Measurements from ENCODE around the gene SASH1.

SASH1 gene

DNA sequence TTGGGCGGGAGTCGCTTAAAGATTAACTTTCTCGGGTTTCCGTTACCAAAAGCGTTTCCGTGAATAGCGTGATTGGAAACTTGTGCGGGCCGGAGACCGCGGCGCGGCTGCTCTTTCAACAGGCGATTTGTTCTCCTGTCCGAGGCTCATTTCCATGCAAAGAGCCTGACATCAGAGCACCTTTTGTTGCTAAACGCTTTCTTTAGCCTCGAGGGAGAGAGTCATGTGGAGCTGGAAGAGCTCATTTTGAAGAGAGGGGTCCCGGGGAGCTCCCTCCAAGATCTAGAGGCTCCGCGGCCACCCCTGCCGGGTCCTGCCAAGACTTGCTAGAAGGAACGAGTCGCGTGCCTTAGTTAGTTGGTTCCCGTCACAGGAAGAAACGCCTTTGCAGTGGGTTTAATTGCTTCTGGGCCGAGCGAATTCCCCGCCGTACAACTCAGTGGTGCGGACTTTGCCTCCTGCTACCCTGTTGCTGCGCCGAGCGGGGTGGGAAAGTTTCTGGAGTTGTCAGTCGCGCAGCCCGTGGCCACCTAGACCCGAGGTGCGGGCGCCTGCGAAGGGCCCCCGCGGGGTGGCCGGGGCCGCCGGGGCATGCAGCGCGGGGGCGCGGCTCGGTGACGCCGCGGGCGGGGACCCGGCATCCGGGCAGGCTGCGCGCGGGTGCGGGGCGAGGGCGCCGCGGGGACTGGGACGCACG lies at the start of gene SASH1:
Gene SASH1, plus strand, starts transcription at position 489 of the 697 bp plus-strand sequence. CDS start 230 bp downstream, outside the sequence.
- DNase-seq: no peak

DNA sequence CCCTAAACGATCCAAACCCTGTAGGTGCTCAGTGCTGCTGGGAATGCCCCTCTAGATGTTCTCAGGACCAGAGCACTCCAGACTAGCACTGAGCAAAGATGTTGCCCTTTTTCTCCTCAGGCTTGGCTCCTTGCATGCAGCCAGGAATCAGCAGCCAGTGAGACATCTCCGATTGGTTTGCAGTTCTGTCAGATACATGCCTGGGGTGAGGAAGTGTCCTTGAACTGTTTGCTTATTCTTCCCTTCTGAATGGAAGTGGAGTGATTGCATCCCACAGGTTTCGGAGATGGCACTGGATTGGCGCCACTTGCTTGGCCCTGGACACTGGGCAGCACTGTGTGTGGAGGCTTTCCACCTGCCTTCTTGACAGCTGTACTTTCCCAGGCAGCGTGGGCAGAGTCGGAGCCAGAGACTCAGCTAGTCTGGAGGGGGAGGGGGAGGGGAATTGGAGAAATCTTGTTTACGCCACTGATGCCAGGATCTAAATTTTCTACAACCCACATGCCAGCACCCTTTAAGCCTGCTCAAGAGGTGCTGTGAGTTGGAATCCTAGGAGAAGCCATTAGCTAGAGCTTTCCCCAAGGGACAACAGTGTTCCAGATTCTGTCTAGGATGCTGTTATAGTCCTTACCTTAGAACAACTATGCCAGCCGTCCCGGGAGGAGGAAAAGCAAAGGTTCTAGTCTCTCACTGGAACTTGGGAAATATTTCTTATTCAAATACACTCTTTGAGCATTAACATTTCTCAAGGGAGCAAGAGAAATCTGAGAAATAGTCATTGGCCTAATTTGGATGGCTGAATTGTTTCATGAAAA lies 49.2 kb upstream of the SASH1 start:
- DNase-seq: no peak

DNA sequence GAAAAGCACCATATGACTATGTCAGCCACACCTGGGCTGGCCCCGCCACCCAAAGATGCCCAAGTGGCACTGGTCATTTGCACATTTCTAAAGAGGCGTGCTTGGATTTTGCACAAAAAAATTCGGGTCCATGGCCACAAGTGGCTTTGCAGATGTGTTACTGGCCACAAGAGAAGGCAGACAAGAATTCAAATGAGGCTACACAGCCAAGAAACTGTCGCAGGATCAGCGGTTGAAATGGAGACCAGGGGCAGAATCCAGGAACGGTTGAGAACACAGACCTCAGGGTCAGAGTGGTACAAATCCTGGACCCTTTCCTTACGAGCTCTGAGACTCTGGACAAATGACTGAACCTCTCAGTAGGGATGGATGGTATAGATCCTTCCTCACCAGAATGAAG lies 48.6 kb upstream of the SASH1 start:
- no peak for DNase-seq

GRCh38 chr6:148295261-148295887 lies 47.3 kb upstream of the SASH1 start:
- no peak for DNase-seq

DNA sequence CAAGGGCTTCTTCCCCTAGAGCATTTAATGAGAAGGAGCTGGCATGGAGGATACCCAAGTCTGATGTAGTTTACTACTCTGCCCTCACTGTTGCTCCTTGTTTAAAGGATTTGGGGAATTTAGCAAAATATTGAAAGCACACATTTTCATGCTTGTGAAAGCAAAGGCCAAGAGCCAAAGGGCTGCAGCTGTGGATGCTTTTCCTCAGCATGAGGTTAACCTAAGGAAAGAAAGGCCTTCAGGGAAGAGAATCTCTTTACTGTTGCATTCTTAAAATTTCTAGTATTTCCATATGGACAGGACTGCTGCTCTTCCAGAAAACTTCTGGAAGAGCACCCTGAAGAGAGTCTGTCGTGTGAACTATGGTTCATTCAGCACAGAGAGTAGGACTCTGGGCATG lies 45.9 kb upstream of the SASH1 start:
- no peak for DNase-seq

GRCh38 chr6:148298683-148299082 lies 44.0 kb upstream of the SASH1 start:
- no peak for DNase-seq

GRCh38 chr6:148303616-148304015 lies 39.0 kb upstream of the SASH1 start:
- DNase-seq: no peak

DNA sequence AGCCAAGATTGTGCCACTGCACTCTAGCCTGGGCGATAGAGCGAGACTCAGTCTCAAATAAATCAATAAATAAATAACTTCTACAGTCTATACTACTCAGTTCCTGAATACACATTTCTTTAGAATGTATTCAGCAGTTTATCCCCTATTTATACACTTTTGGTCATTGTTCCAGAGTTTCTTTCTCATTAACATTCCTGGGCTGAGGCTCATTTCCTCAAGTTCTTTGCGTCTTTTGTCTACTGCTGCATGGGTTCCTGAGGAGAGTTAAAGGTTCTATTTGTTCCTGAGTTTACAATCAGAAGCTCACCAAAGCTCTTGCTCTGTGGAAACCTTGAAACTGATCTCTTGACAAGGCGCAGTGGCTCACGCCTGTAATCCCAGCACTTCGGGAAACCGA lies 37.7 kb upstream of the SASH1 start:
- no peak for DNase-seq

- no peak for DNase-seq
These were observed 36.4 kb upstream of the SASH1 start for GRCh38 chr6:148306286-148306685.

- DNase-seq: no peak
These were observed 35.2 kb upstream of the SASH1 start for GRCh38 chr6:148307405-148307804.

- DNase-seq: no peak
These were observed 33.3 kb upstream of the SASH1 start for GRCh38 chr6:148309301-148309700.

- no peak for DNase-seq
These were observed 30.5 kb upstream of the SASH1 start for GRCh38 chr6:148311966-148312669.

GRCh38 chr6:148313488-148313887 lies 29.1 kb upstream of the SASH1 start:
- DNase-seq: no peak

GRCh38 chr6:148316308-148316707 lies 26.3 kb upstream of the SASH1 start:
- DNase-seq: no peak

- no peak for DNase-seq
These were observed 25.6 kb upstream of the SASH1 start for GRCh38 chr6:148317051-148317450.

DNA sequence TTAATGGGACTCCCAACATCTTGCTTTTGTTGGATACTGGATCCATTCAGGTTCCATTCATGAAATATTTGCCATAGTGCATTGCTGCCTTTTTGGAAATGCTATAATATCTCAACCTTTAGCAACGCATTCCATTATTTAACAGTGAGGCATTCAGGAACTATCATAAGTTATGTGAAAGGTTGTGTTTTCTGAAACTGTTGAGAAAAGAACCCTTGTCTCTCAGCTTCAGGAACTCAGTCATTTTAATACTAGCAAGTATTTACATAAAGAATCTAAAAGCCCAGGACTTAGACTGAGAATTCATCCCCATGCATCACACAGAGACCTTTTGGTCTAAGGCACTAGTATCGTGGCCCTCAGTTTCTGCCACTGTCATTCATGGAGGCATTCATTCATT lies 24.9 kb upstream of the SASH1 start:
- DNase-seq: no peak

- DNase-seq: no peak
These were observed 19.9 kb upstream of the SASH1 start for GRCh38 chr6:148322704-148323103.

GRCh38 chr6:148323344-148323743 lies 19.3 kb upstream of the SASH1 start:
- DNase-seq: no peak

GRCh38 chr6:148324297-148324985 lies 18.2 kb upstream of the SASH1 start:
- DNase-seq: no peak

GRCh38 chr6:148325316-148326068 lies 17.1 kb upstream of the SASH1 start:
- DNase-seq: no peak

GRCh38 chr6:148328876-148329555 lies 13.6 kb upstream of the SASH1 start:
- no peak for DNase-seq

Data from activated effector memory CD4-positive, alpha-beta T cell treated with Interleukin-2 at 50 U/mL for 16 hours (primary cell).